ENCODE results near the gene ZP3.
"Not testable (repeated sequence)": the region's sequence is repeated elsewhere in the genome, so short reads cannot be mapped to it uniquely, and the experiment has no call there.

DNA sequence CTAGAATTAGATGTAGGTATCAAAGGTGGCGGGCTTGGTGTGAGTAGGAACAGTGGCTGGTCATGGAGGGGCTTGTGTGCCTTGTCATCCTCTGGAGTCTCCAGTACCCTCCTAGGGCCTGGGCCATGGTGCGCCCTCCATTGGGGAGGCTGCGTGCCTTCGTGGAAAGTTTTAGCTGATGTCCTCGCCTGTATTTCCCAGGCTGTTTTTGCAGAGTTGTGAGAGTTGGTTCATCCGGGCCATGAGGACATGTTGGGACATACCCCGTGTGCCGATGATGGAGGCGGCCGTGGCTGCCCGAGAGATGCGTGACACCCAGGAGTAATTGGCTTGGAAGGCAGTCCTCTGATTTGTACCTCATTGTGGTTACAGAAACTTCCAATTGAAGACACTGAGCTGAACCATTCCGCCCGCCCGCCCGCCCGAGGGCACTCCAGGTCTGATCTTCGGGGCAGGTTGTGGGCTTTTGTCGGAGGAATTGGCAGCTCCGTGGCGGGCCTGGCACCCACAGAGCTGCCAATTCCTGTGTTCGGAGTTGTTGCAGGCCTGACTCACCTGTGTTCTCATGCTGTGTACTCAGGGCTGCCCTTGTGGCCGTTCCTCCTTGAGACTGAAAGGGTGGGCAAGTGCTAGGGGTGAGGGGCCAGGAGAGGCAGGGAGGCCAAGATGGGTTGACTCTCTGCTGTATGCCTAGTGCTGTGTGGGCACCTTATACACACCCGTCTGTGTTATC, 52.2 kb downstream of the ZP3 start:
- not testable (repeated sequence) for TF ChIP-seq POLR2A, POLR2AphosphoS5 (IDR thresholded peaks at IDR 0.05)
- TF ChIP-seq, protein P1, sequence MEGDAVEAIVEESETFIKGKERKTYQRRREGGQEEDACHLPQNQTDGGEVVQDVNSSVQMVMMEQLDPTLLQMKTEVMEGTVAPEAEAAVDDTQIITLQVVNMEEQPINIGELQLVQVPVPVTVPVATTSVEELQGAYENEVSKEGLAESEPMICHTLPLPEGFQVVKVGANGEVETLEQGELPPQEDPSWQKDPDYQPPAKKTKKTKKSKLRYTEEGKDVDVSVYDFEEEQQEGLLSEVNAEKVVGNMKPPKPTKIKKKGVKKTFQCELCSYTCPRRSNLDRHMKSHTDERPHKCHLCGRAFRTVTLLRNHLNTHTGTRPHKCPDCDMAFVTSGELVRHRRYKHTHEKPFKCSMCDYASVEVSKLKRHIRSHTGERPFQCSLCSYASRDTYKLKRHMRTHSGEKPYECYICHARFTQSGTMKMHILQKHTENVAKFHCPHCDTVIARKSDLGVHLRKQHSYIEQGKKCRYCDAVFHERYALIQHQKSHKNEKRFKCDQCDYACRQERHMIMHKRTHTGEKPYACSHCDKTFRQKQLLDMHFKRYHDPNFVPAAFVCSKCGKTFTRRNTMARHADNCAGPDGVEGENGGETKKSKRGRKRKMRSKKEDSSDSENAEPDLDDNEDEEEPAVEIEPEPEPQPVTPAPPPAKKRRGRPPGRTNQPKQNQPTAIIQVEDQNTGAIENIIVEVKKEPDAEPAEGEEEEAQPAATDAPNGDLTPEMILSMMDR (IDR thresholded peaks at IDR 0.05 in 8 of 11, conservative IDR thresholded peaks at IDR 0.05 in 3 of 11) = not testable (repeated sequence)
